H1 (cell line): ENCODE measurements around the gene UPF1.

ENCODE experiments used
- CEBPB ChIP-seq: IDR thresholded peaks from 2 replicates; pipeline ENCODE4 v1.6.1; 2012; ENCODE audit warnings: low read depth, low read length
- CHD2 ChIP-seq: IDR thresholded peaks from 2 replicates; pipeline ENCODE4 v1.6.1; 2012; ENCODE audit warnings: low read length, improper control_type of control experiment
- CREB1 ChIP-seq: IDR thresholded peaks from 2 replicates; pipeline ENCODE4 v1.6.1; 2012; ENCODE audit warnings: inconsistent platforms
- EGR1 ChIP-seq: IDR thresholded peaks from 2 replicates; pipeline ENCODE4 v1.6.1; 2011; ENCODE audit warnings: low read depth, low read length, borderline replicate concordance
- EP300 ChIP-seq, 2 experiments: IDR thresholded peaks; 1 replicate in 1 of 2; 2 replicates in 1 of 2; pipeline ENCODE4 v1.6.1; 2011 to 2012; ENCODE audit warnings: low read depth in 2 of 2, low read length in 2 of 2, mild to moderate bottlenecking in 2 of 2, borderline replicate concordance in 1 of 2, inconsistent platforms in 1 of 2, moderate library complexity in 1 of 2
- EZH2 ChIP-seq: fragments of 200-600 bp; sonication (generic); IDR thresholded peaks from 2 replicates; pipeline ENCODE4 v1.7.1; 2012; ENCODE audit warnings: low read depth, mild to moderate bottlenecking, moderate library complexity, low read length, inconsistent platforms; ENCODE audit not compliant: severe bottlenecking
- HDAC2 ChIP-seq, 2 experiments: fragments of 300-600 bp in 1 of 2; sonication (generic) in 1 of 2; IDR thresholded peaks; 2 replicates each; pipeline ENCODE4 v1.6.1; 2011 to 2012; ENCODE audit warnings: low read depth in 2 of 2, low read length in 2 of 2, mild to moderate bottlenecking in 2 of 2, moderate library complexity in 2 of 2, borderline replicate concordance in 1 of 2, inconsistent platforms in 1 of 2
- HDAC6 ChIP-seq: IDR thresholded peaks from one replicate; pipeline ENCODE4 v1.7.1; 2012; ENCODE audit warnings: low read depth, mild to moderate bottlenecking, inconsistent platforms, low read length, moderate library complexity
- POLR2A ChIP-seq, 2 experiments: IDR thresholded peaks; 1 replicate in 1 of 2; 2 replicates in 1 of 2; pipeline ENCODE4 v1.6.1; 2011; ENCODE audit warnings: low read depth in 2 of 2, low read length in 2 of 2, mild to moderate bottlenecking in 2 of 2; ENCODE audit errors: control extremely low read depth in 1 of 2
- SUZ12 ChIP-seq: fragments of 200-600 bp; sonication (generic); IDR thresholded peaks from 2 replicates; pipeline ENCODE4 v1.6.1; 2012; ENCODE audit warnings: mild to moderate bottlenecking, inconsistent platforms, low read length, moderate library complexity, mixed read lengths
- YY1 ChIP-seq: IDR thresholded peaks from 2 replicates; pipeline ENCODE4 v1.6.1; 2011; ENCODE audit warnings: low read depth, mild to moderate bottlenecking, low read length
- TF ChIP-seq, protein P1 (sequence below), 3 experiments: IDR thresholded peaks; 1 replicate in 2 of 3; 2 replicates in 1 of 3; pipeline versions ENCODE4 v1.5.1 to v1.6.1; 2011; ENCODE audit warnings: low read length in 3 of 3, mild to moderate bottlenecking in 3 of 3, inconsistent platforms in 2 of 3, low read depth in 1 of 3, moderate library complexity in 1 of 3; ENCODE audit not compliant: insufficient read depth in 1 of 3; ENCODE audit errors: control extremely low read depth in 1 of 3
- TF ChIP-seq, protein P2 (sequence below): IDR thresholded peaks from 2 replicates; pipeline ENCODE4 v1.6.1; 2012; ENCODE audit warnings: inconsistent platforms

DNA sequence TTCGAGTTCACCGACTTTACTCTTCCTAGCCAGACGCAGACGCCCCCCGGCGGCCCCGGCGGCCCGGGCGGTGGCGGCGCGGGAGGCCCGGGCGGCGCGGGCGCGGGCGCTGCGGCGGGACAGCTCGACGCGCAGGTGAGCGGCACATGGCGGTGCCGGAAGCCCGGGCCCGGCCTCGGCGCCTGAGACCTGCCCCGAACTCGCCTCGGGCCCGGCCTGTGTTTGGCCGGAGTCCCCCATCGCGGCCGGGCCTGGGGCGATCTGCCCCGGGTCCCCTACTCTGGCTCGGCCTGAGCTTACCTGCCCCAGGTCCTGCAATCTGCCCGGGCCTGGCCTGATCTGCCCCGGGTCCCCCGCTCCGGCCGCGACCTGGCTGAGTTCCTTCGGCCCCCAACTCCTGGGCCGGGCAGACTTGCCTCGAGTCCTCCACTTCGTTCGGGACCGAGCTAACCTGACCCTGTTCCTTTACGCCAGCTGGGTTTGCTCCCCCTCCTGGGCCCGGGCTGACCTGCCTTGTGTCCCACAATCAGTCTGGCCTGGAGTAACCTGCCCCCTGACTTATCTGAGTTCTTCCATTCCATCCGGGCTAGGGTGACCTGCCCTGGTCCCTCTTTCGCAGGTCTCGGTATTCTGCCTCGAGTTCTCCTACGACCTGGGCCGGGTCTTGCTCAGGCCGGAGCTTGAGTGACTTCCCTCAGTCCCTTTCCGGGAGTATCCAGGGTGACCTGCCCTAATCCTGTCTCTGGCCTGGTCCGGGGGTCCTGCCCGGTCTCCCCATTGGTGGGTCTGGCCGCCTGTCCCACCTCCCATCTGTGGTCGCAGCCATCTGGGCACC lies 764 bp downstream of the UPF1 start:
- TF ChIP-seq SUZ12 (no peak), HDAC2 (IDR thresholded peaks at IDR 0.05; ENCODE audit: borderline replicate concordance in 1 of 2, low read depth in 2 of 2, low read length in 2 of 2) (no peak), CEBPB (no peak), EGR1 (no peak), EZH2 (no peak), YY1 (no peak), EP300 (IDR thresholded peaks at IDR 0.05; ENCODE audit: borderline replicate concordance in 1 of 2, low read depth in 2 of 2, low read length in 2 of 2) (no peak), CREB1 (no peak), CHD2 (no peak), HDAC6 (no peak), POLR2A (IDR thresholded peaks at IDR 0.05; ENCODE audit: control extremely low read depth in 1 of 2, low read depth in 2 of 2, low read length in 2 of 2) (no peak)
- TF ChIP-seq, protein P1, sequence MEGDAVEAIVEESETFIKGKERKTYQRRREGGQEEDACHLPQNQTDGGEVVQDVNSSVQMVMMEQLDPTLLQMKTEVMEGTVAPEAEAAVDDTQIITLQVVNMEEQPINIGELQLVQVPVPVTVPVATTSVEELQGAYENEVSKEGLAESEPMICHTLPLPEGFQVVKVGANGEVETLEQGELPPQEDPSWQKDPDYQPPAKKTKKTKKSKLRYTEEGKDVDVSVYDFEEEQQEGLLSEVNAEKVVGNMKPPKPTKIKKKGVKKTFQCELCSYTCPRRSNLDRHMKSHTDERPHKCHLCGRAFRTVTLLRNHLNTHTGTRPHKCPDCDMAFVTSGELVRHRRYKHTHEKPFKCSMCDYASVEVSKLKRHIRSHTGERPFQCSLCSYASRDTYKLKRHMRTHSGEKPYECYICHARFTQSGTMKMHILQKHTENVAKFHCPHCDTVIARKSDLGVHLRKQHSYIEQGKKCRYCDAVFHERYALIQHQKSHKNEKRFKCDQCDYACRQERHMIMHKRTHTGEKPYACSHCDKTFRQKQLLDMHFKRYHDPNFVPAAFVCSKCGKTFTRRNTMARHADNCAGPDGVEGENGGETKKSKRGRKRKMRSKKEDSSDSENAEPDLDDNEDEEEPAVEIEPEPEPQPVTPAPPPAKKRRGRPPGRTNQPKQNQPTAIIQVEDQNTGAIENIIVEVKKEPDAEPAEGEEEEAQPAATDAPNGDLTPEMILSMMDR (IDR thresholded peaks at IDR 0.05; ENCODE audit: control extremely low read depth in 1 of 3, insufficient read depth in 1 of 3, low read depth in 1 of 3, low read length in 3 of 3): peak in 2 of 3 experiments; percentile 50 to 58; a peak in 2 of 4 replicates
- TF ChIP-seq, protein P2, sequence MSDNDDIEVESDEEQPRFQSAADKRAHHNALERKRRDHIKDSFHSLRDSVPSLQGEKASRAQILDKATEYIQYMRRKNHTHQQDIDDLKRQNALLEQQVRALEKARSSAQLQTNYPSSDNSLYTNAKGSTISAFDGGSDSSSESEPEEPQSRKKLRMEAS: peak; percentile 49; the same call in 1 of the 2 replicates
